NCI-H526 treated with DMSO at 0.1 percent for 48 hours (cell line): ENCODE data around the gene ZC3H12C.

Experiments
- DNase-seq: peaks from one replicate; lab custom pipeline; 2025; lab: John Stamatoyannopoulos, UW

Gene ZC3H12C

GRCh38 chr11:110152199-110152598 is 59.0 kb downstream of the ZC3H12C start:
- no peak for DNase-seq

DNA sequence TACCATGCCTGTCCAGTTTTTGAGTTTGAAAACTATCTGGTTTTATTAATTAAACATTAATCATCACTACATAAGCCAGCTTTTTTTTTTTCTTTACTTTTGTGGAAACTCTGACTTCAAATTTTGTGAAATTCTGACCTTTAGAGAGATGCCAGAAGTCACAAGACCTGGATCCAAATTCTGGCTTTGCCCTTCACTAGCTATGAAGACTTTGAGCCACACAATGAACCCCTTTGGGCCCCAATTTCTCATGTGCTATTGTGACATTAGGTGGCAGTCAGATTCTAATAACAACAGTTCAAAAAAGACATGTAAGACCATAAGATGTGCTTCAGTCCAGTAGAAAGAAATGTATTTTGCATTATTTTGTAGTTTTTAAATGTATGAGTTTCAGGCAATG is 60.3 kb downstream of the ZC3H12C start:
- no peak for DNase-seq

DNA sequence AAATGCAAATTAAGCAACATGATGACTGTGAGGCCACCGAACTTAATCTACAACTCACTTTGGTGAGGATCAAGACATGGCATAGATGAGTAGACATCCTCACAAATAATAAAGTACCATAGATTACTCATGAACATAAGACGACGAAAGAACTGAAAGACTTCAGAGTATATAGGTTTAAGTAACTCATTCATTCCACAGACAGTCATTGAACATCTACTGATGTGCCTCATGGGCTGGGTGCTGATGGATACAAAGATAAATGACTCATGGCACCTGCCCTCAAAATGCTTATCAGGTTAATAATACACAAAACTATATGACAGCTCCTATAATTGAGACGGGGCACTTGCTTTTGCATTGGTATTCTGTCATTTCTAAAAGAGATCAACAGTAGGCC is 63.3 kb downstream of the ZC3H12C start:
- DNase-seq = no peak

DNA sequence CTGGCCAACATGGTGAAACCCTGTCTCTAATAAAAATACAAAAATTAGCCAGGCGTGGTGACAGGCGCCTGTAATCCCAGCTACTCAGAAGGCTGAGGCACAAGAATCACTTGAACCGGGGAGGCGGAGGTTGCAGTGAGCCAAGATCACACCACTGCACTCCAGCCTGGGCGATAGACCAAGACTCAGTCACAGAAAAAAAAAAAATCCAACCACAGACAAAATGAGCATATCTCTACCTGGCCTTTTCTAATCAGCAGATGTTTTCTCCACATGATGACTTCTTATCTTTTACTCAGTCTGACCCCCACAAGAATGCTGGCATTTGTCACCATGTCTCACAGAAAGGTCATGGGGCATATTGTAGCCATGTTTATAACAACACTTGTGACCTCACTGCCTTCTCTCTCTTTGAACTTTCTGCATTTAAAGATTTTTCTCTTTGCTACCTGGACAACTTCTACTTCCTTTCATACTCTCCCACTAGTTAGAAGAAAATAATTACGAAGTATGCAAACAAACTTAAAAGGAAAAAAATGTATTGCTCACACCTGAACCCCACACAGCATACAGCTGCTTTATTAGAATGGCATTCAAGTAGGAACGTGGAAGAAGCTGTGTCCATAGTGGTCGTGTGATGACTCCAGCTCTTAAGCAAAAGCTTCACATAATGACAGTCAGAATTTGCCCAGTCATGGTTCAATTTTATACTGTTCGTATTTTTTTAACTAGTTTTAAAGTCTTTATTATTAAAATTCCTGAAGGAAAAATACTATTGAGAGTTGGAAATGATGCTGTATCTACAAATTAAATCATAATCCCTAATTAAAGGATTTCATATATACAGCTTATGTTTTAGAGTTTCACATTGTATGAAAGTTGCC is 65.4 kb downstream of the ZC3H12C start:
- no peak for DNase-seq

DNA sequence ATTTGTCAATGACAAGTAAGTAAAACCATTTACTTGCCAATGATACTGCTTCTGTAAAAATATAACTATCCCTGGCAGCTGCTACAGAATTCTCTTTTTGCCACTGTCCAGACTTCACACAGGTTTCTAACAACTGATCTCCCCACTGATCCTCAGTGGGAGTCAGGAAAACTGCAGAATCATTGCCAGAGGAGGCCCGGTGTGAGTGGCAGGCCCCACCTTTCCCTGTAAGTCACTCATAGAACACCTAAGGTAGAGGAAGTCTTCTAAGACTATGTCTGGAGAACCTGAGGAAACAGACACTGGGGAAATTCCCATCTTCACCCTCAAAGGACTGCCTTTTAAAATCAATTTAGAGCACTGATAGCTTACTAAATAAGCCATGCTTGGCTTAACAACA is 66.3 kb downstream of the ZC3H12C start:
- DNase-seq = no peak

- no peak for DNase-seq
Measured at GRCh38 chr11:110160016-110160415, 66.8 kb downstream of the ZC3H12C start.

GRCh38 chr11:110160437-110160836 is 67.2 kb downstream of the ZC3H12C start:
- DNase-seq = no peak

DNA sequence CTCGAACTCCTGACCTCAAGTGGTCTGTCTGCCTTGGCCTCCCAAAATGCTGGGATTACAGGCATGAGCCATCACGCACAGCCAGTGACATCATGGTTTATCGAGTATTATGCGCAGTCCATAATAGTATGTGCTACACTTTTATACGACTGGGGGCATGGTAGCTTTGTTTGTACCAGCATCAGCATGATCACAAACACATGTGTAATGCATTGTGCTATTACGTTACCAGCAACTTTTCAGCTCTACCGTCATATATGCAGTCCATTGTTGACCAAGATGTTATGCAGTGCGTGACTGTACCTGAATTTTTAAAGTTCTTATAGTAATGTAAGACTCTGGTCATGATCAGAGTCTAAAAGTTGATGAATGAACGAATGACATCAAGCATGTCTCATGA is 67.9 kb downstream of the ZC3H12C start:
- no peak for DNase-seq

DNA sequence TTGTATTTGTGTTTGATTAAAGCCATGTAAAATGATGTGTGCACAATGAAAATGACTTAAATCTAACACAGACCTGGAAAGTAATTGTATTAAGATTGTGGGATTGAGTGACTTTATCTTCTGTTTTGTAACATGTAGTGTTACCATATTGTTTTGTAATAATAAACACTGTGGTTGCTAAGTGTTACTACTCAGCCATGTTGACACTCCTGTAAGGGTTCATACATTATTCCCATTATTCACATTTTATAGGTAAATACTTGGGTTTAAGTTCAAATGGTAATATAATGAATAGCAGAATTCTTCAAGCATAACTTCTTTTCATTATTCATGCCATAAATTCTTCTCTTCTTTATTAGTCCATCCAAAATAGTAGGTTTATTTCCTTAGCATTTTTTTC is 69.0 kb downstream of the ZC3H12C start:
- DNase-seq = no peak

DNA sequence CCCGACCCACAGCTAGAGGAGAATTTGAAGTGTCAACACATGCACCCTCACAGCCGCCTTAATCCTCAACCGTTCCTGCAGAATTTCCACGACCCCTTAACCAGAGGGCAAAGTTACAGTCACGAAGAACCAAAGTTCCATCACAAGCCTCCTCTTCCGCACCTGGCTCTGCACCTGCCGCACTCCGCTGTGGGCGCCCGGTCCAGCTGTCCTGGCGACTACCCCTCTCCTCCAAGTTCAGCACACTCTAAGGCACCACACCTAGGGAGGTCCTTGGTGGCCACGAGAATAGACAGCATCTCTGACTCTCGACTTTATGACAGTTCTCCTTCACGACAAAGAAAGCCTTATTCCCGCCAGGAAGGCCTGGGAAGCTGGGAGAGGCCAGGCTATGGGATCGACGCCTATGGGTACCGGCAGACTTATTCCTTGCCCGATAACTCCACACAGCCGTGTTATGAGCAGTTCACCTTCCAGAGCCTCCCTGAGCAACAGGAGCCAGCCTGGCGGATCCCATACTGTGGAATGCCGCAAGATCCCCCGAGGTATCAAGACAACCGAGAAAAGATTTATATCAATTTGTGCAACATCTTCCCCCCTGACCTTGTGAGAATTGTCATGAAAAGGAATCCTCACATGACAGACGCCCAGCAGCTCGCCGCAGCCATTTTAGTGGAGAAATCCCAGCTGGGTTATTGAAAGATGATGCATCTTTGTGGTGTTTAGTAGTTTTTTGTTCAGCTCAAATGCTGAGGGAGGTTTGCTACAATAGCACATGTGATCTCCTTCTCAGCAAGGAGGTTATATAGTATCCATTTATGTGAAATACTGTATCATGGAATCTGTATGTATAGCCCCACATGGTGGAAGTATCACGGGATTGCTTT is 72.1 kb downstream of the ZC3H12C start:
- no peak for DNase-seq

GRCh38 chr11:110168033-110168803 is 75.0 kb downstream of the ZC3H12C start:
- DNase-seq = no peak

DNA sequence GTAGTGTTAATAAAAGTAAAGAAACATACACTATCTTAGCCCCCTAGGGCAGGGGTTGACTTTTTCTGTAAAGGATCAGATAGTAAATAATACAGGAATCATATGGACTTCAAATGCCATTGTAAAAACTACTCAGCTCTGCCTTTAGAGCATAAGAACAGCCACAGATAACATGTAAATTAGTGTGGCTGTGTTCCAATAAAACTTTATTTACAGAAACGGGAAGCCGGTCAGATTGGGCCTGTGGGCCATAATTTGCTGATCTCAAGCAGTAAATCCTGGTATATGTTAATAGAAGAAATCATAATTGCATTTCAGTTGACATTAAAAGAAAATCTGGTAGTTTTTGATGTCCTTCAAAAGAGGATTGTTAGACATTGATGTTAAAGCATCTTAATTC is 76.5 kb downstream of the ZC3H12C start:
- peak; percentile 60 for DNase-seq

DNA sequence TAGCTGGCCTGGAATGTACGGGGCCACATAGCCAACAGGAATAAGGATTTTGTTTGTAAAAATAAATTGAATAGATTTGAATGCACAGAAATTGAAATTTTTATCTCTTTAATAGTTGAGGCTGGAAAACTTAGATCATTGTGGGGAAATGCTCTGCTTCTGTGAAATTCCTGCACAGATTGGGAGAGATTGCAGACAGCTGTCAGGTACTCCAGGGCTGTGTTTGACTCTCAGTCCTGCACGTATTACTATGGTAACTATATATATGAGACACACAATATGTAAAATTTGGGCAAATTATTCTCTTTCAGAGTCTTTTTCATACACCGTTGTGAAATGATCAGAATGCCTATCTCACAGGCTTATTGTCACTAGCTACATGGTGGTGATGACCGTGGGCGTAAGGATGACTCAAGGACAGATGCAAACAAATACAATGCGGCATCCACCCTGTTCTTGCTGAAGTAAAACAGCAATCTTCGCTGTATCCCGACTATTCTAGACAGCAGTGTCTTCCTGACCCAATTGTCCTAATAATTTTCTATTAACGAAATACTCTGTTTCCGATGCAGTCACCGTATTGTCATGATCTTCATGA is 79.4 kb downstream of the ZC3H12C start:
- DNase-seq = no peak

DNA sequence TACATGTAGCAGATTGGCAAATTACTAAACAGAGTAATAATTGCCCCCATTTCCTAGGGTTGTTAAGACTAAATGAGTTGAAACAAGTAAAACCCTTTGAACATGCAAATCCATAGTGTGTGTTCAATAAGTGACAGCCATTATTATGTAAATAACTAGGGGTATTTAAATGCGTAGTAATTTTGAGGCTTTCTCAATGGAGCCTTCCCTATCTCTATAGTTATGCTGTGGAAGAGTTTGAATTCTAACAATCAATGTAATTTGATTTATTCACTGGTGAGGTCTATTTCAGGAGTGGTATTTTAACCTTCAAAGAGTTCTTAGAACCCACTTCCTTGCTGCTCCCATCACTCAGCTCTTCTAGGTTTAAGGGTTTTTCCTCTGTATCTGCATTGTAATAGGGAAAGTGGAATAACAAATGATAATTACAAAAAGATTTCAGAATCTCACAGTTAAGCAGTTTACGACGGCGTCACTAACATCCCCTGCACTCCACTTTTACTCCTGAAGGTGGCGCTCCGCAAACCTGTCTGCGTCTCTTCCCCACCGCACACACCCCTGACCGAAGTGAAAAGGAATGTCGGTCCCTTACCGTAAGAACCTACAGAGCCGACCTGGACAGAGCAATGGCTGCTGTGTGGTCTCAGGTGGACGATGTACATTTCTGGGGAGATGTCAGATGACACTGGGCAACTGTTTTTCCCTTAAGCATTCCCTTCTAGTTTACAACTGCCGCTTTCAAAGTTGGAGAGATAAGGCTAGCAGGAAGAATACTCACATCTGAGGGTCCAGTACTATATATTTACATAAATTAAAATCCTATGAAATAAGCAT is 80.8 kb downstream of the ZC3H12C start:
- peak; percentile 55 for DNase-seq

GRCh38 chr11:110174645-110175310 is 81.6 kb downstream of the ZC3H12C start:
- no peak for DNase-seq

- no peak for DNase-seq
Measured at GRCh38 chr11:110176366-110177085, 83.3 kb downstream of the ZC3H12C start.

DNA sequence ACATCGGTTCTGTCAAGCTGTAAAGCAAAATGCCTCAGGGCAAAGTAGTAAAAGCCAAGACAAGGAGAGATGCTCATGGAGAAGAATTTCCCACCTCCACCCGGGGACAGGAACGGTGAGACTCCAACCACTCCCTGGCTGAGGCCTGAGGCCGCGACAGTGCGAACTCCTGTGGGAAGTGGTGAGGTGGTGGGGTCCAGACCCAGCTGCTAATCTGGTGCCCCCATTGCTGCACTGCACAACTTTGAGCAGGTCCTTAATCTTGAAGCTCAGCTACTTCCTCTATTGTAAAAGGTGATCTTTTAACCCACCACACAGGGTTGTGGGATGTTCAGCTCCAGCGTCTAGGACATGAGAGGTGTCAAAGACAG is 83.9 kb downstream of the ZC3H12C start:
- DNase-seq = no peak

- DNase-seq = no peak
Measured at GRCh38 chr11:110179064-110179463, 85.9 kb downstream of the ZC3H12C start.

- no peak for DNase-seq
Measured at GRCh38 chr11:110182886-110183285, 89.7 kb downstream of the ZC3H12C start.

DNA sequence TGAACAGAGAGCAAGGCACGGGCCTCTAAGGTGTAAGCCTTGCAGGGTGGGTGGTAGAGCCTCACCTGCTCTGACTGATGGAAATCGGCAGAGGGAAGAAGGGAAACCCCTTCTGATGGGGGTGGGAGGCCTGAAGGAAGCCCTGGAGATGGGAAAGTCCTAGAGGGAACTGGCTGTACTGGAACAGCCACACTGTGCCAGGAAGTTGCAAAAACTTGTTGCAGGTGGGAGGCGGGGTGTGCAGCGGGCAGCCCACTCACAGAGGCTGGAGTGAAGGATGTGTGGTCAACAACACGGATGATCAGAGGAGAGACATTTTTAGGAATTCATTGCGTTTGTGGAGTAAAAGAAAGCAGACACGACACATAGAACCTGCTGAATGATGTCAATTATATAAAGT is 91.3 kb downstream of the ZC3H12C start:
- no peak for DNase-seq
